ENCODE results near the gene RASEF. TPM values are rescaled to one million over a fixed set of nuclear protein-coding genes. Genes with fewer than 3 reads are reported as not detected.

The RASEF gene
- total RNA-seq, 2 donors from 2014 or later: 6.6 TPM; not detected in 1

- no peak overlapping the region for H3K27ac ChIP-seq
- TF ChIP-seq CTCF (IDR thresholded peaks at IDR 0.05): no peak
- H3K27me3 ChIP-seq (replicated peaks; ENCODE audit: insufficient read depth): no peaks in the 10 kb centered on the region
- no peaks in the 10 kb centered on the region for H3K36me3 ChIP-seq
- DNase-seq (ENCODE audit: low spot score) (no peak), ATAC-seq (ENCODE audit: insufficient number of reproducible peaks, low FRiP score, low read depth) (no peak)
- no peak overlapping the region for H3K4me3 ChIP-seq
- no peaks in the 10 kb centered on the region for H3K4me1 ChIP-seq (ENCODE audit: control insufficient read depth in 1 of 2, low read depth in 2 of 2)
- no peaks in the 10 kb centered on the region for H3K9me3 ChIP-seq
These were observed 68.9 kb downstream of the RASEF start for GRCh38 chr9:82993856-82994605.

- DNase-seq (ENCODE audit: low spot score) (no peak), ATAC-seq (ENCODE audit: insufficient number of reproducible peaks, low FRiP score, low read depth) (no peak)
- no peaks in the 10 kb centered on the region for H3K27me3 ChIP-seq (replicated peaks; ENCODE audit: insufficient read depth)
- TF ChIP-seq CTCF (IDR thresholded peaks at IDR 0.05): no peak
- H3K36me3 ChIP-seq: no peaks in the 10 kb centered on the region
- no peak overlapping the region for H3K4me3 ChIP-seq
- H3K9me3 ChIP-seq: no peaks in the 10 kb centered on the region
- no peak overlapping the region for H3K27ac ChIP-seq
- no peaks in the 10 kb centered on the region for H3K4me1 ChIP-seq (ENCODE audit: control insufficient read depth in 1 of 2, low read depth in 2 of 2)
These were observed 71.3 kb downstream of the RASEF start for GRCh38 chr9:82991671-82992070.

GRCh38 chr9:82989929-82990328 lies 73.0 kb downstream of the RASEF start:
- no peak for TF ChIP-seq CTCF (IDR thresholded peaks at IDR 0.05)
- no peaks in the 10 kb centered on the region for H3K9me3 ChIP-seq
- no peaks in the 10 kb centered on the region for H3K27me3 ChIP-seq (replicated peaks; ENCODE audit: insufficient read depth)
- no peaks in the 10 kb centered on the region for H3K36me3 ChIP-seq
- H3K4me1 ChIP-seq (ENCODE audit: control insufficient read depth in 1 of 2, low read depth in 2 of 2): no peaks in the 10 kb centered on the region
- DNase-seq (ENCODE audit: low spot score) (no peak), ATAC-seq (ENCODE audit: insufficient number of reproducible peaks, low FRiP score, low read depth) (no peak)
- no peak overlapping the region for H3K4me3 ChIP-seq
- no peak overlapping the region for H3K27ac ChIP-seq

GRCh38 chr9:82988488-82988887 lies 74.5 kb downstream of the RASEF start:
- Histone ChIP-seq H3K9me3 (no peaks in the 10 kb centered on the region), H3K27me3 (replicated peaks; ENCODE audit: insufficient read depth) (no peaks in the 10 kb centered on the region), H3K4me1 (ENCODE audit: control insufficient read depth in 1 of 2, low read depth in 2 of 2) (no peaks in the 10 kb centered on the region), H3K4me3 (no peak overlapping the region), H3K27ac (no peak overlapping the region), H3K36me3 (no peaks in the 10 kb centered on the region)
- ATAC-seq (ENCODE audit: insufficient number of reproducible peaks, low FRiP score, low read depth) (no peak), DNase-seq (ENCODE audit: low spot score) (no peak)
- no peak for TF ChIP-seq CTCF (IDR thresholded peaks at IDR 0.05)

GRCh38 chr9:82987370-82988189 lies 75.4 kb downstream of the RASEF start:
- no peak for TF ChIP-seq CTCF (IDR thresholded peaks at IDR 0.05)
- H3K36me3 ChIP-seq: no peaks in the 10 kb centered on the region
- no peaks in the 10 kb centered on the region for H3K9me3 ChIP-seq
- H3K4me1 ChIP-seq (ENCODE audit: control insufficient read depth in 1 of 2, low read depth in 2 of 2): no peaks in the 10 kb centered on the region
- H3K4me3 ChIP-seq: no peak overlapping the region
- H3K27ac ChIP-seq: no peak overlapping the region
- ATAC-seq (ENCODE audit: insufficient number of reproducible peaks, low FRiP score, low read depth) (no peak), DNase-seq (ENCODE audit: low spot score) (no peak)
- H3K27me3 ChIP-seq (replicated peaks; ENCODE audit: insufficient read depth): no peaks in the 10 kb centered on the region
